ENCODE measurements around the gene FOXO6. TPM values are rescaled to one million over a fixed set of nuclear protein-coding genes. Genes with fewer than 3 reads are reported as not detected.
A peak's percentile ranks its signal among the peaks of the same experiment; 100 is the strongest.

Gene FOXO6
- polyA plus RNA-seq, 1 donor (not counting 4 experiments of a cell fraction or from before 2014, with no cell fraction given), result not detected

DNA sequence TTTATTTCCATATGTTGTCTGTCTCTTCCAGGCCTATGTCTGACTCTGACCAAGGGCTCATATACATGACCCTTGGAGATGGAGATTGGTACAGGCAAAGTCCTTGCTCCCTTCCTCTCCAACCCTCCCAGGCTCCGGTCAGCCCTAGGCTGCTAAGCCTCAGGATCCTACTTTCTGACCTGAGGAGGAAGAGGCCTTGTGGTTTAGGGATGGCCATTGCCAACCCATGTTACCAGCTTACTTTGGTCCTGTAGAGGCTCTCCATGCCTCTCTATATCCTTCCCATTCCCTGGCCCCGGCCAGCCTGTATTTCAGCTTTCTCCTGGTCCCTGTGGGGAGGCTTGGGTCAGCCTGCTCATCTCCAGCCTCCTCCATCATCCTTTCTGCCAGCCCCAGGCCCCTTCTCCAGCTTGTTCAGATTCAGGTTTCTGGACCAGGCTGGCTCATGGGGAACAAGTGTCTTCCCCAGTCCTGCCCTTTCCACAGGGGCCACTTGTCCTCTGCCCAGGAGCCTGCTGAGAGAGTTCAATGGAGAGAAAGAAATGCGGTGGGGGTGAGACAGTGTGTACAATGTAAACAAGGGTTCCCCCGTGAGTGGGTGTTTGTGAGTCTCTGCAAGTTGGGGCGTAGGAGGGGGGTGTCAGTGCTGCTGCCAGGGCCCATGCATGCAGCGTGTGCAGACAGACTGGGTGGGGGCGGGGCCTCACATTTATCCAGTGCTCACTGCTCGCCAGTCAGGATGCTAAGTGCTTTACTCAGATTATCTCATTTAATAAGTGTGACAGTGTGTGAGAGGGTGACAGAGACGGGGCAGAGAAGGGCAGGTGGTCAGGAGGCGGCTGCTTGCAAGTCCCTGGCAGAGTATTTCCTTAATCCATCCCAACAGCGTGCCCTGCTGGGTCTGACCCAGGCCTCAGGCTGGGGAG lies 31.3 kb upstream of the FOXO6 start:
- H3K27ac ChIP-seq (ENCODE audit: control insufficient read depth, insufficient read depth, low read length), result no peak overlapping the region
- H3K9me1 ChIP-seq (ENCODE audit: control insufficient read depth, extremely low read depth, insufficient read depth, low read length), result no peaks in the 10 kb centered on the region
- FAIRE-seq (no peak), DNase-seq (ENCODE audit: low read depth, low spot score) (no peak)
- H3K4me3 ChIP-seq (ENCODE audit: control insufficient read depth in 2 of 3, extremely low read depth in 1 of 3, insufficient read depth in 2 of 3, low read depth in 1 of 3, low read length in 3 of 3), result no peak overlapping the region
- dilution Hi-C loops (cut with MboI; ENCODE audit: extremely low pct_ligation_motif_present, low sequenced_read_pairs), result no loop called here
- no peak overlapping the region for H3K4me2 ChIP-seq (ENCODE audit: control insufficient read depth, extremely low read depth, insufficient read depth, low read depth, low read length)
- H3K9me3 ChIP-seq (ENCODE audit: control insufficient read depth, low read depth, low read length), result no peaks in the 10 kb centered on the region
- H3K79me2 ChIP-seq (ENCODE audit: control insufficient read depth, insufficient read depth, low read length), result no peaks in the 10 kb centered on the region
- no peaks in the 10 kb centered on the region for H3K36me3 ChIP-seq (ENCODE audit: control insufficient read depth in 2 of 2, extremely low read depth in 1 of 2, insufficient read depth in 2 of 2, low read length in 2 of 2)
- TF ChIP-seq, protein P1, sequence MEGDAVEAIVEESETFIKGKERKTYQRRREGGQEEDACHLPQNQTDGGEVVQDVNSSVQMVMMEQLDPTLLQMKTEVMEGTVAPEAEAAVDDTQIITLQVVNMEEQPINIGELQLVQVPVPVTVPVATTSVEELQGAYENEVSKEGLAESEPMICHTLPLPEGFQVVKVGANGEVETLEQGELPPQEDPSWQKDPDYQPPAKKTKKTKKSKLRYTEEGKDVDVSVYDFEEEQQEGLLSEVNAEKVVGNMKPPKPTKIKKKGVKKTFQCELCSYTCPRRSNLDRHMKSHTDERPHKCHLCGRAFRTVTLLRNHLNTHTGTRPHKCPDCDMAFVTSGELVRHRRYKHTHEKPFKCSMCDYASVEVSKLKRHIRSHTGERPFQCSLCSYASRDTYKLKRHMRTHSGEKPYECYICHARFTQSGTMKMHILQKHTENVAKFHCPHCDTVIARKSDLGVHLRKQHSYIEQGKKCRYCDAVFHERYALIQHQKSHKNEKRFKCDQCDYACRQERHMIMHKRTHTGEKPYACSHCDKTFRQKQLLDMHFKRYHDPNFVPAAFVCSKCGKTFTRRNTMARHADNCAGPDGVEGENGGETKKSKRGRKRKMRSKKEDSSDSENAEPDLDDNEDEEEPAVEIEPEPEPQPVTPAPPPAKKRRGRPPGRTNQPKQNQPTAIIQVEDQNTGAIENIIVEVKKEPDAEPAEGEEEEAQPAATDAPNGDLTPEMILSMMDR (optimal IDR thresholded peaks at IDR 0.05 in 1 of 3, IDR thresholded peaks at IDR 0.05 in 1 of 3, conservative IDR thresholded peaks at IDR 0.05 in 1 of 3; ENCODE audit: extremely low read depth in 1 of 3, insufficient read depth in 2 of 3, low read length in 3 of 3), result no peak
- TF ChIP-seq EZH2 (IDR thresholded peaks at IDR 0.05; ENCODE audit: low read length), result no peak
- peaks cover 5% of the 10 kb centered on the region for H3K27me3 ChIP-seq (ENCODE audit: control insufficient read depth, extremely low read depth, insufficient read depth, low read length)
- peaks cover 5% of the 10 kb centered on the region for H3K4me1 ChIP-seq (ENCODE audit: control insufficient read depth, extremely low read depth, insufficient read depth, low read length)
- no peak overlapping the region for H3K9ac ChIP-seq (ENCODE audit: control insufficient read depth, extremely low read depth, insufficient read depth, low read length)
- no peaks in the 10 kb centered on the region for H4K20me1 ChIP-seq (ENCODE audit: control insufficient read depth, extremely low read depth, insufficient read depth, low read length)
- no peak overlapping the region for H2AFZ ChIP-seq (ENCODE audit: control insufficient read depth, low read length)

DNA sequence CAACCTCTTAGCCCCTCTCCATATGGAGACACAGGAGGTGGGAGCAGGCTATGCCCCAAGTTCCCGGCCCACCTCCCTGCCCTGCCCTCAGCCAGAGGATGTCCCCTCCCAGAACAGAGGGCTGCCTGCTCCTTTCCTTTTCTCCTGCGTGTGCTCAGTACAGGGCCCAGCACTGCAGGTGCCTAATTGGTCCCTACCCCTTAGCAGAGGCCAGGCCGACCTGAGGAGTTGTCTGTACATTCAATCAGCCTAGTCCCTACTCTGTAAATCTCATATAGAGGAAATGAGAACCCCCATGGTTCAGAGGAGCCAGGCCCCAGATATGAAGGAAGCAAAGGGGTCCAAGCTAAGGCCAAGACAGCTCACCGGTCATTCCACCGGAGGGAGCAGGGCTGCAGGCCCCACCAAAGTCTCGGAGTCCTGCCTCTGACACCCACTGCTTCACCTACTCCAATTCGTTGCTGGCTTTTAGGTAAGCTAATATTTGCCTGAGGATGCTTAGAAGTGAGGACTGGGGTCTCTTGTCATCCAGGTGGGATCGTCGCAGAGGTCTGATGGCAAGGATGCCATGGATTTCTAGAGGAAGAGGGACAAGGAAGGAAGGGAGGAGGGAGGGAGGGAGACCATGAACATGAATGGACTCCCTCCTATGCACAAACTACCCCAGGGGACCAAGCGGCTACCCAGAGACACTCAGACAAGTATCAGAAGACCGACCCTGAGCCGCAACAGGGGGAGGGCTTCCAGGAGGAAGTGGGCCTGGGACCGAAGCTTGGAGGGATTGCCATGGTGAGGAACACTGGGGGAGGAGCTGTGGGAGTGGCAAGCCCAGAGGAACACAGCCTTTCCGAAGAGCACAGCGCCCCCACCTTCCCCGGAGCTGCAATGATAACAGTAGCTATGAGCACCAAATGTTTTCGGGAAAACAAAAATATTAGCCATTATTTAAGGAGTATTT lies 30.4 kb upstream of the FOXO6 start:
- H3K9ac ChIP-seq (ENCODE audit: control insufficient read depth, extremely low read depth, insufficient read depth, low read length), result no peak overlapping the region
- dilution Hi-C loops (cut with MboI; ENCODE audit: extremely low pct_ligation_motif_present, low sequenced_read_pairs), result no loop called here
- TF ChIP-seq, protein P1 (optimal IDR thresholded peaks at IDR 0.05 in 1 of 3, IDR thresholded peaks at IDR 0.05 in 1 of 3, conservative IDR thresholded peaks at IDR 0.05 in 1 of 3; ENCODE audit: extremely low read depth in 1 of 3, insufficient read depth in 2 of 3, low read length in 3 of 3), result peak in 1 of 3 experiments; percentile 20
- no peak for TF ChIP-seq EZH2 (IDR thresholded peaks at IDR 0.05; ENCODE audit: low read length)
- H3K36me3 ChIP-seq (ENCODE audit: control insufficient read depth in 2 of 2, extremely low read depth in 1 of 2, insufficient read depth in 2 of 2, low read length in 2 of 2), result no peaks in the 10 kb centered on the region
- H2AFZ ChIP-seq (ENCODE audit: control insufficient read depth, low read length), result no peak overlapping the region
- H3K4me2 ChIP-seq (ENCODE audit: control insufficient read depth, extremely low read depth, insufficient read depth, low read depth, low read length), result no peak overlapping the region
- H3K9me1 ChIP-seq (ENCODE audit: control insufficient read depth, extremely low read depth, insufficient read depth, low read length), result no peaks in the 10 kb centered on the region
- peaks cover 5% of the 10 kb centered on the region for H3K4me1 ChIP-seq (ENCODE audit: control insufficient read depth, extremely low read depth, insufficient read depth, low read length)
- FAIRE-seq (no peak), DNase-seq (ENCODE audit: low read depth, low spot score) (no peak)
- peaks cover 5% of the 10 kb centered on the region for H3K27me3 ChIP-seq (ENCODE audit: control insufficient read depth, extremely low read depth, insufficient read depth, low read length)
- no peak overlapping the region for H3K27ac ChIP-seq (ENCODE audit: control insufficient read depth, insufficient read depth, low read length)
- H3K4me3 ChIP-seq (ENCODE audit: control insufficient read depth in 2 of 3, extremely low read depth in 1 of 3, insufficient read depth in 2 of 3, low read depth in 1 of 3, low read length in 3 of 3), result no peak overlapping the region
- no peaks in the 10 kb centered on the region for H3K9me3 ChIP-seq (ENCODE audit: control insufficient read depth, low read depth, low read length)
- no peaks in the 10 kb centered on the region for H4K20me1 ChIP-seq (ENCODE audit: control insufficient read depth, extremely low read depth, insufficient read depth, low read length)
- H3K79me2 ChIP-seq (ENCODE audit: control insufficient read depth, insufficient read depth, low read length), result no peaks in the 10 kb centered on the region
